Activated gamma-delta T cell treated with Interleukin-2 at 50 U/mL for 16 hours (primary cell): ENCODE results near the gene E2F1.
"Not testable (repeated sequence)": the region's sequence is repeated elsewhere in the genome, so short reads cannot be mapped to it uniquely, and the experiment has no call there.

Experiments
- DNase-seq: peaks from one replicate; pipeline ENCODE4 v3.0.0-alpha.2; 2020

E2F1 gene

GRCh38 chr20:33709905-33710541 is 23.8 kb upstream of the E2F1 start:
- no peak for DNase-seq

GRCh38 chr20:33709398-33709797 is 23.2 kb upstream of the E2F1 start:
- DNase-seq: no peak

DNA sequence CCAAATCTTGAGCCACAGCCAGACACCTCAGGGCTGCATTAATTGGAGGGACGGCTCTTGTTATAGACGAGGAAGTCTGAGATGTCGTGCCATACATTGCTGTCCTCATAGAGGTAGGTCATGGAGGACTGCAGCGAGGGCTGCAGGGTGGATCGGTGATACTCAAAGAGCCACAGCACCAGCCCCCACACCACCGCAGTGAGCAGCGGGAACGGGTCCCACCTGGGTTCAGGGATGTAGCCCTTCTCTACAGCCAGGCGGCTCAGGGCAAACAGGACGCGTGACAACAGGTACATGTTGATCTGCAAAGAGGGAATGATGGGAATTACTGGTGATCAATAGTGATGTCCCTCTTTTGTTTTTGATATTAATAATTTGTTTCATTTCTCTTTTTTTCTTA is 21.5 kb upstream of the E2F1 start:
- no peak for DNase-seq

DNA sequence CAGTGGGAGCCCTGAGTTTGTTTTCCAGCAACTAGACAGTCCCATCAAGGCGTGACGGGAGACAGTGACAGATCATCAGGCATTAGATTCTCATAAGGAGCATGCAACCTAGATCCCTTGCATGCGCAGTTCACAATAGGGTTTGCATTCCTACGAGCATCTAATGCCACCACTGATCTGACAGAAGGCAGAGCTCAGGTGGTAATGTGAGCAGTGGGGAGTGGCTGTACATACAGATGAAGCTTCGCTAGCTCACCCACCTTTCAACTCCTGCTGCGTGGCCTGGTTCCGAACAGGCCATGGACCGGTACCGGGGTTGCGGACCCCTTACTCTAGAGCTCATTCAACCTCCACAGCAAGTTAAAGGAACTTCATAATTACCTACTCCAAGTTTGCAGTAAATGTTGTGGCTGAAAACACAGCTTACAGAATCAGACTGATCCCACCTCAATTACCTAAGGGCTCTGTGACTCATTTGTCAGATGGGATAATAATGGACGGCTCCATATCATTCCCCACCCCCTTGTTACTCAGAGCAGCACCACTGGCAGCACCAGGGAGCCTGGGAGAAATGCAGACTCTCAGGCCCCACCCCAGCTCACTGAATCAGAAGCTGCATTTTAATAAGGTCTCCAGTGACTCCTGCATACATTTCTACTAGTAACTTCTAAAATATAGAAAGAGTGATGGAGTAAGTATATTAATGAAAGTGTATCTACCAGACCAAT is 18.2 kb upstream of the E2F1 start:
- no peak for DNase-seq

DNA sequence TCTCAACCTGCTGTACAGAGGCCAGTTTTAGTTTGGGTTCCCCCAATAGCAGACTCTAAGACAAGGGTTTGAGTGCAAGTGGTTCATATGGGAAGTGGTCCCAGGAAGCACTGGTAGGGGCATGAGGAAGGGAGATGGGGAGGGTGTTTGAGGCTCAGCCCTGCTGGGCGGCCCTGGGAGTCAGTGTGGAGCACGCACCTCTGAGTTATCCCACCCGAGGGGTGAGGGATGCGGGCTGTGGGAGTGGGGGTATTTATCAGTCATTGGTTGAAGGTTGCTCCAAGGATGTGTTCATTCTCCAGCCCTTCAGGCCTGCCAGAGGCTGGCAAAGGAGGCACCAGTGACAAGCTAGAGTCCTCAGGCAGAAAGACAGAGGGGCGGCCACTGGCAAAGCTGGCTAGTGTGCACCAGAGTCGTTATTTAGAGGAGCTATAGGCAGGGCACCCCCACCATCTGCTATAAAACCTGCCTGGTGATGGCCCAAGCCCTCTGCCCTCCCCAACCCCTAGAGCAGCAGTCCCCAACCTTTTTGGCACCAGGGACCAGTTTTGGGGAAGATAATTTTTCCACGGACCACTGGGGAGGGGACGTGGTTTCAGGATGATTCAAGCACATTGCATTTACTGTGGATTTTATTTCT is 17.4 kb upstream of the E2F1 start:
- DNase-seq: no peak

GRCh38 chr20:33702861-33703260 is 16.7 kb upstream of the E2F1 start:
- no peak for DNase-seq

DNA sequence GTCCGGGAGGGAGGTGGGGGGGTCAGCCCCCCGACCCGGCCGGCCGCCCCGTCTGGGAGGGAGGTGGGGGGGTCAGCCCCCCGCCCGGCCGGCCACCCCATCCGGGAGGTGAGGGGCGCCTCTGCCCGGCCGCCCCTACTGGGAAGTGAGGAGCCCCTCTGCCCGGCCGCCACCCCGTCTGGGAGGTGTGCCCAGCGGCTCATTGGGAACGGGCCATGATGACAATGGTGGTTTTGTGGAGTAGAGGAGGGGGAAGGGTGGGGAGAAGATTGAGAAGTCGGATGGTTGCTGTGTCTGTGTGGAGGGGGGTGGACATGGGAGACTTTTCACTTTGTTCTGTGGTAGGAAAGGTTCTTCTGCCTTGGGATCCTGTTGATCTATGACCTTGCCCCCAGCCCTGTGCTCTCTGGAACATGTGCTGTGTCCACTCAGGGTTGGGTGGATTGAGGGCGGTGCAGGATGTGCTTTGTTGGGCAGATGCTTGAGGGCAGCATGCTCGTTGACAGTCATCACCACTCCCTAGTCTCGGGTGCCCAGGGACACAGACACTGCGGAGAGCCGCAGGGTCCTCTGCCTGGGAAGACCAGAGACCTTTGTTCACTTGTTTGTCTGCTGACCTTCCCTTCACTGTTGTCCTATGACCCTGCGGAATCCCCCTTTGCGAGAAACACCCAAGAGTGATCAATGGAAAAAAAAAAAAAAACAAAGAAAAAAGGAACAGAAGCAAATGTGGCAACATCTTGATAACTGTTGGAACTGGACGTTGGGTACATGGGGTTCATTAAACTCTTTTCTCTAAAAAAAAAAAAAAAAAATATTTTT is 15.7 kb upstream of the E2F1 start:
- DNase-seq: no peak

GRCh38 chr20:33700696-33701441 is 14.7 kb upstream of the E2F1 start:
- DNase-seq: not testable (repeated sequence)

DNA sequence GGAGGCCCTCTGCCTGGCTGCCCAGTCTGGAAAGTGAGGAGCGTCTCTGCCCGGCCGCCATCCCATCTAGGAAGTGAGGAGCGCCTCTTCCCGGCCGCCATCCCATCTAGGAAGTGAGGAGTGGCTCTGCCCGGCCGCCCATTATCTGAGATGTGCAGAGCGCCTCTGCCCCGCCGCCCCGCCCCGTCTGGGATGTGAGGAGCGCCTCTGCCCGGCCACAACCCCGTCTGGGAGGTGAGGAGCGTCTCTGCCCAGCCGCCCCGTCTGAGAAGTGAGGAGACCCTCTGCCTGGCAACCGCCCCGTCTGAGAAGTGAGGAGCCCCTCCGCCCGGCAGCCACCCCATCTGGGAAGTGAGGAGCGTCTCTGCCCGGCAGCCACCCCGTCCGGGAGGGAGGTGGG is 12.8 kb upstream of the E2F1 start:
- DNase-seq: not testable (repeated sequence)

GRCh38 chr20:33697129-33697528 is 10.9 kb upstream of the E2F1 start:
- no peak for DNase-seq

- no peak for DNase-seq
Observed at GRCh38 chr20:33696448-33696847, 10.3 kb upstream of the E2F1 start.

DNA sequence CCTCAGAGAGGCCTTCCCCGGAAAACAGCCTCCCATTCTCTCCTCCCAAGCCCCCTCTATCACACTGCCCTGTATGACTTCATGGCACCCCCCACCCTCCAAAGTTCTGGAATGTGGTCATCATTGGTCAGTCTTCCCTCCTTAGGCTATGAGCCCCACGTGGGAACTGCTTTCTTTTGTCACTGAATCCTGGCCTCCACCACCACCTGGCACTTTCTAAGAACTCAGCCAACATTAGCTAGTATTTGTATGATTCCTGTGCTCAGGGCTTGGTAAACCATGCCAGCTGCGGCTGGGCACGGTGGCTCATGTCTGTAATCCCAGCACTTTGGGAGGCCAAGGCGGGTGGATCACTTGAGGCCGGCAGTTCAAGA is 8.4 kb upstream of the E2F1 start:
- DNase-seq: no peak

GRCh38 chr20:33693741-33694638 is 7.8 kb upstream of the E2F1 start:
- no peak for DNase-seq

DNA sequence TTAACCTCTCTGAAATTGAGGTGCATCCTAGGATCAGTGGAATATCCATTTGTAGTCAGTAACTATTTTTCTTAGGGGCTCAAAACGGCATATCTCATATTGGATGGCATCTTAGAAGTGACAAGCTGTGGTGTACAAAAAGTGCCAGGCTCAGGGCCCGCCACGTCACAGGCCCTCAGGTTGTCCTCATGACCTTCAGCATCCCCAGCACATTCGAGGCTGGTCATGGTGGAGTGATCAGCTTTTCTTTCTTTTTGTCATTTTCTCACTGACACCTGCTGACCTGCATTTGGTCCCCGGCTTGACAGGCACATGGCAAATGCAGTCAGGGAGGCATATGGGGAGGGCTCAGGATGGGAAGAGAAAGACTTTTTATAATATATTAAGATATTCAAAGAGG is 7.1 kb upstream of the E2F1 start:
- no peak for DNase-seq

DNA sequence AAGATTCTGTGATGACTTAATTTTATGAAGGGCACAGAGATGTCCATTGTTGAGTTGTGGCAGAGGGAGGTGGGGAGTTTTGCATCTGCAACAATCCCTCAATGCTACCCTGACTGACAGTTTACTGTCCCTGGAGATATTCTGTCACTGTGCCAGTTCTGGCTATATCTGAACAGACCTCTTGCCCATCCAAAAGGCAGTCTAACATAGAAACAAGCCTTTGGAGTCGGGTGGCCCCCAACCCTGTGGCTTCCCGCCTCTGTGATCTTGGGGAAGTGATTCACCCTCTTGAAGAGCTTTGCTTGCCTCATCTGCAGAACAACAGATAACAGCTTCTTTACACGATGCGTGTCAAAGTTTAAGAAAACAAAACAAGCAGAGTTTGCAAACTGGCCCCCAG is 3.8 kb upstream of the E2F1 start:
- DNase-seq: peak; percentile 83

DNA sequence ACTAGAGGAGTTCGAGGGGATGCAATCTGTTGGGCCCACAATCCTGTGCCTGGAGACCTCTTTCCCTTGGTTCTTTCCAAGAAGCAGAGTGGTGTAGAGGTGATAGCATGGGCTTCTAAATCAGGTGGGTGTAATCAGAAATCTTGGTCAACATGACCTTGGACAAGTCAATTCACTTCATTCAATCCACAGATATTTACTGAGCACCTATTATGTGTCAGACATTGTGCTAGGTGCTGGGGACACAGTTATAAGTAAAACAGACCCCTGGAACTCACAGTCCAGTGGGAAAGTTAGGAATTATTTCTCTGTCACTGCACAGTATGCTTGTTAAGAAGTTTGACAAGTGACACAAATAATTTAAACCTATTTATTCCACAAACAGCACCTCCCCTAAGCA is 3.3 kb upstream of the E2F1 start:
- no peak for DNase-seq

DNA sequence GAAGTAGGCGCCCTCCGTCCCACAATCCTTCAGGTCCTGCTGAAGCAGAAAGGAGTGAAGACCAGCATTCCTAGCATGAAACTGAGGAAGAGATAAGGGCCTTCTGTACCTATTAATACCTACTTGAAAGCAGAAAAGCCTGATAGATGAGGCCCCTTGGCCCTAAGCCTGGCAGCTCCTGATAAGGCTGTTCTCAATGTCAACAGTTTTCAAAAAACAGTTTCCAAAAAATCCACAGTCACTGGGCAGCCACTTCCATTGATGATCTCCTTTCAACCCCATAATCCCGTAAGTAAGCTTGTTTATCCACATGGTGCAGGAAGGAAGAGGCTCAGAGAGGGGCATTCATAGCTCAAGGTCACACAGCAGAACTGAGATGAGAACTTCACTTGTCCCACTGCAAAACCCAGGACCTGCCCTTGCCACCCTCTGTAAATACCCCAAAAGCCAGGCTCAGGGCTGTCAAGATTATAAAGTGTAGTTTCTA is 2.8 kb upstream of the E2F1 start:
- DNase-seq: no peak

- no peak for DNase-seq
Observed at GRCh38 chr20:33687993-33688937, 2.1 kb upstream of the E2F1 start.

GRCh38 chr20:33687370-33687915 is 1.3 kb upstream of the E2F1 start:
- no peak for DNase-seq

DNA sequence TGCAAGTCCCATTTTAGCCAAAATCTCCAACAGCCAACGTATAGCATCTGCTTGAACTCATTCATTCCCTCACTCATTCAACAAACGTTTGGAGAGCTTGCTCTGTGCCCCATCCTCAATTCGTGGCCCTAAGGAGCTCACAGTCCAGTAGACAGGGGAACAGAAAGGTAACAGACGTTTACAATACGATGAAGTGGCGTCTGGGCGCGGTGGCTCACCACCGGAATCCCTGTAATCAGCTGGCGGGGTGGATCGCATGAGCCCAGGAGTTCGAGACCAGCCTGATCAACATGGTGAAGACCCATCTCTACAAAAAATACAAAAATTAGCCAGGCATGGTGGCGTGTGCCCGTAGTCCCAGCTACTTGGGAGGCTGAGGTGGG is 790 bp upstream of the E2F1 start:
- DNase-seq: no peak
